H1 (cell line): ENCODE measurements around the gene LRP1-AS. TPM values are rescaled to one million over a fixed set of nuclear protein-coding genes. Genes with fewer than 3 reads are reported as not detected.
A peak's percentile ranks its signal among the peaks of the same experiment; 100 is the strongest.

ENCODE experiments used
- CTCF ChIA-PET: fragments of 300-600 bp; sonication (Branson Sonifier 250); formaldehyde crosslinking; loops from one replicate; lab custom pipeline; 2021; ENCODE audit not compliant: partially characterized antibody; lab: Charles Lee
- POLR2A ChIA-PET: fragments of 300-600 bp; sonication (Branson Sonifier 250); formaldehyde crosslinking; loops from one replicate; lab custom pipeline; 2021; ENCODE audit warnings: inconsistent platforms; ENCODE audit not compliant: partially characterized antibody; lab: Charles Lee
- DNase-seq, 2 experiments: peaks; one replicate each; pipeline versions ENCODE4 v3.0.0 to v3.0.0-alpha.2; 2010 to 2022; ENCODE audit warnings: low spot score in 2 of 2, low read depth in 1 of 2, mixed read lengths in 1 of 2
- FAIRE-seq: peaks from 2 replicates; lab custom pipeline; 2011; peaks lifted over from hg19 to GRCh38; lab: Jason Lieb, UNC
- H2AFZ ChIP-seq: 2 replicates; pipeline ENCODE4 v1.8.1; 2012; ENCODE audit warnings: low read length, inconsistent platforms
- H2AK5ac ChIP-seq: 2 replicates; pipeline ENCODE4 v1.6.1; 2013; ENCODE audit warnings: low read depth, low read length
- H2BK120ac ChIP-seq: replicated peaks from 2 replicates; pipeline ENCODE3; 2013; ENCODE audit warnings: low read depth, low read length, inconsistent platforms
- H2BK12ac ChIP-seq: 2 replicates; pipeline ENCODE4 v1.6.1; 2013; ENCODE audit warnings: low read depth, low read length
- H2BK15ac ChIP-seq: 2 replicates; pipeline ENCODE4 v1.6.1; 2013; ENCODE audit warnings: low read length
- H2BK20ac ChIP-seq: 2 replicates; pipeline ENCODE4 v1.6.1; 2013; ENCODE audit warnings: low read length
- H2BK5ac ChIP-seq: 2 replicates; pipeline ENCODE4 v1.6.1; 2013; ENCODE audit warnings: low read depth, low read length
- H3K14ac ChIP-seq: 2 replicates; pipeline ENCODE4 v1.6.1; 2013; ENCODE audit warnings: inconsistent platforms; ENCODE audit not compliant: insufficient read length
- H3K18ac ChIP-seq: 2 replicates; pipeline ENCODE4 v1.6.1; 2013; ENCODE audit warnings: low read length; ENCODE audit errors: extremely low read depth
- H3K23ac ChIP-seq: 2 replicates; pipeline ENCODE4 v1.6.1; 2013; ENCODE audit warnings: inconsistent platforms; ENCODE audit not compliant: insufficient read length
- H3K23me2 ChIP-seq: 2 replicates; pipeline ENCODE4 v1.6.1; 2013; ENCODE audit warnings: low read depth, low read length
- H3K27ac ChIP-seq: 2 replicates; pipeline ENCODE4 v1.6.1; 2011; ENCODE audit warnings: low read depth, low read length, inconsistent platforms
- H3K27me3 ChIP-seq, 4 experiments: replicated peaks in 1 of 4; 1 replicate in 1 of 4; 2 replicates in 3 of 4; pipeline versions ENCODE4 v1.6.1 to v1.8.1; 2011 to 2013; ENCODE audit warnings: low read length in 3 of 4, mild to moderate bottlenecking in 3 of 4, inconsistent platforms in 2 of 4, mixed read lengths in 2 of 4, moderate library complexity in 1 of 4; ENCODE audit not compliant: control insufficient read depth in 3 of 4, insufficient read depth in 3 of 4; ENCODE audit errors: extremely low read depth in 1 of 4
- H3K36me3 ChIP-seq, 4 experiments: 2 replicates each; pipeline versions ENCODE4 v1.6.1 to v1.8.1; 2011 to 2013; ENCODE audit warnings: mild to moderate bottlenecking in 4 of 4, low read length in 3 of 4, moderate library complexity in 2 of 4, control low read depth in 1 of 4, inconsistent platforms in 1 of 4; ENCODE audit not compliant: insufficient read depth in 4 of 4, control insufficient read depth in 2 of 4
- H3K4ac ChIP-seq: replicated peaks from 2 replicates; pipeline ENCODE3; 2013; ENCODE audit warnings: low read length, low read depth, mixed read lengths, inconsistent platforms; ENCODE audit not compliant: insufficient read length
- H3K4me1 ChIP-seq, 4 experiments: replicated peaks in 1 of 4; 1 replicate in 1 of 4; 2 replicates in 3 of 4; pipeline versions ENCODE4 v1.6.1 to v1.8.1; 2011 to 2013; ENCODE audit warnings: low read length in 3 of 4, inconsistent platforms in 2 of 4, mixed read lengths in 1 of 4; ENCODE audit not compliant: insufficient read depth in 4 of 4, control insufficient read depth in 3 of 4
- H3K4me2 ChIP-seq, 2 experiments: 2 replicates each; pipeline versions ENCODE4 v1.6.1 to v1.8.1; 2011 to 2013; ENCODE audit warnings: low read depth in 2 of 2, low read length in 2 of 2, control low read depth in 1 of 2, inconsistent platforms in 1 of 2, mild to moderate bottlenecking in 1 of 2; ENCODE audit not compliant: insufficient read depth in 1 of 2
- H3K4me3 ChIP-seq, 4 experiments: fragments of 200-600, 300-600 bp in 1 of 4; sonication (generic), shearing (Covaris generic), sonication (Bioruptor Twin) in 1 of 4; 2 replicates each; pipeline versions ENCODE4 v1.5.1 to v1.8.1; 2011 to 2016; ENCODE audit warnings: low read length in 4 of 4, low read depth in 3 of 4, control low read depth in 2 of 4, inconsistent platforms in 2 of 4, mild to moderate bottlenecking in 2 of 4, mixed read lengths in 1 of 4, moderate library complexity in 1 of 4; ENCODE audit not compliant: insufficient read depth in 2 of 4; ENCODE audit errors: extremely low read depth in 1 of 4
- H3K56ac ChIP-seq: replicated peaks from 2 replicates; pipeline ENCODE3; 2013; ENCODE audit warnings: low read depth, mild to moderate bottlenecking, mixed read lengths, low read length, inconsistent platforms; ENCODE audit not compliant: insufficient read length
- H3K79me1 ChIP-seq: 2 replicates; pipeline ENCODE4 v1.6.1; 2013; ENCODE audit warnings: low read depth, low read length, control low read depth
- H3K79me2 ChIP-seq, 2 experiments: 2 replicates each; pipeline versions ENCODE4 v1.6.1 to v1.8.1; 2012 to 2013; ENCODE audit warnings: low read length in 2 of 2, mild to moderate bottlenecking in 2 of 2, inconsistent platforms in 1 of 2; ENCODE audit not compliant: insufficient read depth in 2 of 2, control insufficient read depth in 1 of 2
- H3K9ac ChIP-seq, 4 experiments: replicated peaks in 1 of 4; 1 replicate in 1 of 4; 2 replicates in 3 of 4; pipeline versions ENCODE4 v1.6.1 to v1.8.1; 2011 to 2013; ENCODE audit warnings: low read depth in 3 of 4, low read length in 3 of 4, control low read depth in 2 of 4, mild to moderate bottlenecking in 2 of 4, moderate library complexity in 2 of 4, inconsistent platforms in 1 of 4; ENCODE audit errors: extremely low read depth in 1 of 4
- H3K9me3 ChIP-seq, 2 experiments: 2 replicates each; pipeline versions ENCODE4 v1.6.1 to v1.8.1; 2012 to 2013; ENCODE audit warnings: mild to moderate bottlenecking in 2 of 2, moderate library complexity in 2 of 2, control low read depth in 1 of 2, inconsistent platforms in 1 of 2, low read depth in 1 of 2, low read length in 1 of 2, mixed read lengths in 1 of 2; ENCODE audit not compliant: insufficient read depth in 2 of 2
- H4K20me1 ChIP-seq, 2 experiments: replicated peaks in 1 of 2; 2 replicates each; pipeline versions ENCODE3 to v1.8.1; 2011 to 2013; ENCODE audit warnings: inconsistent platforms in 2 of 2, low read length in 2 of 2, mild to moderate bottlenecking in 1 of 2; ENCODE audit not compliant: insufficient read depth in 2 of 2, control insufficient read depth in 1 of 2
- H4K5ac ChIP-seq: 2 replicates; pipeline ENCODE4 v1.6.1; 2013; ENCODE audit warnings: low read length, low read depth, mixed read lengths, inconsistent platforms; ENCODE audit not compliant: insufficient read length
- H4K8ac ChIP-seq: 2 replicates; pipeline ENCODE4 v1.8.0; 2013; ENCODE audit warnings: mild to moderate bottlenecking, moderate library complexity, low read length, inconsistent platforms; ENCODE audit not compliant: insufficient read depth; ENCODE audit errors: extremely low read depth
- H4K91ac ChIP-seq: replicated peaks from 2 replicates; pipeline ENCODE3; 2013; ENCODE audit warnings: low read length, mixed read lengths, inconsistent platforms; ENCODE audit not compliant: insufficient read length
- ATF3 ChIP-seq: IDR thresholded peaks from 2 replicates; pipeline ENCODE4 v1.6.1; 2011; ENCODE audit warnings: low read depth, mild to moderate bottlenecking, low read length; ENCODE audit not compliant: insufficient read depth
- CBX8 ChIP-seq: fragments of 300-800, 300-1000 bp; sonication (generic); IDR thresholded peaks from 2 replicates; pipeline ENCODE4 v1.7.1; 2016; ENCODE audit warnings: low read depth, low read length, borderline replicate concordance
- CEBPB ChIP-seq: IDR thresholded peaks from 2 replicates; pipeline ENCODE4 v1.6.1; 2012; ENCODE audit warnings: low read depth, low read length
- CHD2 ChIP-seq: IDR thresholded peaks from 2 replicates; pipeline ENCODE4 v1.6.1; 2012; ENCODE audit warnings: low read length, improper control_type of control experiment
- HDAC2 ChIP-seq, 2 experiments: fragments of 300-600 bp in 1 of 2; sonication (generic) in 1 of 2; IDR thresholded peaks; 2 replicates each; pipeline ENCODE4 v1.6.1; 2011 to 2012; ENCODE audit warnings: low read depth in 2 of 2, low read length in 2 of 2, mild to moderate bottlenecking in 2 of 2, moderate library complexity in 2 of 2, borderline replicate concordance in 1 of 2, inconsistent platforms in 1 of 2
- KDM1A ChIP-seq: fragments of 200-600, 300-600 bp; sonication (generic); IDR thresholded peaks from 2 replicates; pipeline ENCODE4 v1.7.1; 2016; ENCODE audit warnings: mild to moderate bottlenecking, low read length, borderline replicate concordance
- MAFK ChIP-seq: IDR thresholded peaks from 2 replicates; pipeline ENCODE4 v1.6.1; 2012; ENCODE audit warnings: low read depth, mild to moderate bottlenecking, improper control_type of control experiment, low read length
- POLR2A ChIP-seq, 2 experiments: IDR thresholded peaks; 1 replicate in 1 of 2; 2 replicates in 1 of 2; pipeline ENCODE4 v1.6.1; 2011; ENCODE audit warnings: low read depth in 2 of 2, low read length in 2 of 2, mild to moderate bottlenecking in 2 of 2; ENCODE audit errors: control extremely low read depth in 1 of 2
- POU5F1 ChIP-seq: IDR thresholded peaks from 2 replicates; pipeline ENCODE4 v1.6.1; 2011; ENCODE audit warnings: low read depth, mild to moderate bottlenecking, low read length, moderate library complexity
- SRF ChIP-seq: IDR thresholded peaks from 2 replicates; pipeline ENCODE4 v1.6.1; 2011; ENCODE audit warnings: mild to moderate bottlenecking, low read depth, low read length, moderate library complexity
- TCF12 ChIP-seq: IDR thresholded peaks from 2 replicates; pipeline ENCODE4 v1.6.1; 2011; ENCODE audit warnings: low read depth, mild to moderate bottlenecking, low read length
- YY1 ChIP-seq: IDR thresholded peaks from 2 replicates; pipeline ENCODE4 v1.6.1; 2011; ENCODE audit warnings: low read depth, mild to moderate bottlenecking, low read length
- WGBS, 2 experiments: shearing (Covaris generic) in 1 of 2; methylation state at CpG; one replicate each; pipeline versions ENCODE4 v1.1.6 to v1.1.7; 2013 to 2015; ENCODE audit warnings: low lambda C conversion rate in 2 of 2, mixed read lengths in 2 of 2, inconsistent platforms in 1 of 2, low coverage in 1 of 2, missing lambda C conversion rate in 1 of 2; ENCODE audit not compliant: insufficient replicate concordance in 2 of 2, insufficient coverage in 1 of 2, insufficient read length in 1 of 2; ENCODE audit errors: extremely low coverage in 1 of 2, missing lambda C conversion rate in 1 of 2; 5-methylcytosine and 5-hydroxymethylcytosine counted together
- polyA plus RNA-seq, 7 experiments: library from polyadenylated mRNA; depleted of rRNA in 3 of 7; stranded (reverse) in 5 of 7; unstranded in 2 of 7; fragments of >200 nt in 5 of 7; fragments of 200-250 nt in 2 of 7; gene quantifications; 1 replicate in 5 of 7; 2 replicates in 1 of 7; 4 replicates in 1 of 7; pipeline versions ENCODE4 v1.2.1 to v1.2.3, GENCODE V29; 2011 to 2013; ENCODE audit warnings: missing spikeins in 2 of 7, mixed read lengths in 2 of 7
- total RNA-seq: library from RNA; stranded (reverse); fragmentation: NEBNext Ultra II Directional; extraction: Animal tissue kit (Norgen Biotek cat#: 25700); gene quantifications from 2 replicates; pipeline ENCODE4 v1.2.1, GENCODE V29; 2021

The LRP1-AS gene
- total and polyA plus RNA-seq, 2 of the 8 experiments (the other 6 are each of a cell fraction or from before 2014, with no cell fraction given) = not detected

DNA sequence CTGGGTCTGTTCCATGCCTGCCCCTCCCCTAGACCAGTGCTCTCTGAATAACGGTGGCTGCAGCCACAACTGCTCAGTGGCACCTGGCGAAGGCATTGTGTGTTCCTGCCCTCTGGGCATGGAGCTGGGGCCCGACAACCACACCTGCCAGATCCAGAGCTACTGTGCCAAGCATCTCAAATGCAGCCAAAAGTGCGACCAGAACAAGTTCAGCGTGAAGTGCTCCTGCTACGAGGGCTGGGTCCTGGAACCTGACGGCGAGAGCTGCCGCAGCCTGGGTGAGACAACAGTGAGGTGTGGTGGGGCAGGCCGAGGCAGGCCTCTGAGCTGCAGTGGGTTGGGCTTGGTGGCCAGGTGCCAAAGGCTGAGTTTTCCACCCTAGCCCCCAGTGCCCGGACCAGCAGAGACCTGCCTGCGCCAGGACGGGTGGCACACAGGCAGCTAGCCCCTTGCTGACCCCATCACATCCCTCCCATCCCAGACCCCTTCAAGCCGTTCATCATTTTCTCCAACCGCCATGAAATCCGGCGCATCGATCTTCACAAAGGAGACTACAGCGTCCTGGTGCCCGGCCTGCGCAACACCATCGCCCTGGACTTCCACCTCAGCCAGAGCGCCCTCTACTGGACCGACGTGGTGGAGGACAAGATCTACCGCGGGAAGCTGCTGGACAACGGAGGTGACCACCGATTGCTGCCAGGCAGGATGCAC lies 28.2 kb upstream of the LRP1-AS start:
- ChIA-PET POLR2A (interaction anchor here (0.6 to 9.9 kb wide), 23 partner anchors 9 to 344 kb away, joined by 3 to 91 read pairs (median 4); partner anchors contain the start of genes DDIT3, LRP1, LRP1-AS and SHMT2), CTCF (interaction anchor here (0.7 to 21.9 kb wide), 39 partner anchors 9 to 743 kb away, joined by 3 to 389 read pairs (median 4); partner anchors contain the start of genes DCTN2, LRP1, LRP1-AS and SHMT2)
- no peak overlapping the region for H3K9ac ChIP-seq
- H2BK20ac ChIP-seq = no peak overlapping the region
- no peak overlapping the region for H4K91ac ChIP-seq
- FAIRE-seq (peak; percentile 45), DNase-seq (peak; percentile 50 to 98)
- no peak overlapping the region for H3K56ac ChIP-seq
- peaks cover 4 to 19% of the 10 kb centered on the region in 2 experiments for H4K20me1 ChIP-seq
- H2AFZ ChIP-seq = no peak overlapping the region
- no peak overlapping the region for H3K27ac ChIP-seq
- H3K9me3 ChIP-seq = no peaks in the 10 kb centered on the region
- no peak overlapping the region for H3K4me3 ChIP-seq
- H3K23me2 ChIP-seq = no peaks in the 10 kb centered on the region
- no peak overlapping the region for H2BK15ac ChIP-seq
- no peak overlapping the region for H2BK5ac ChIP-seq
- H2AK5ac ChIP-seq = no peak overlapping the region
- no peaks in the 10 kb centered on the region for H3K27me3 ChIP-seq
- no peak overlapping the region for H4K5ac ChIP-seq
- H3K23ac ChIP-seq = no peak overlapping the region
- H3K18ac ChIP-seq = no peak overlapping the region
- 75% methylated on average over 29 of the region's 29 CpGs; no CpG with 5 or more reads in 1 of the 2 experiments for WGBS, 2 experiments
- H3K14ac ChIP-seq = no peak overlapping the region
- no peak overlapping the region for H3K4me2 ChIP-seq
- no peaks in the 10 kb centered on the region for H3K79me2 ChIP-seq
- peaks cover 36 to 62% (median 54%) of the 10 kb centered on the region in 4 experiments for H3K36me3 ChIP-seq
- H2BK12ac ChIP-seq = 0 out of 2 replicates have a peak overlapping the region, but pooled peaks have one; percentile 1
- H2BK120ac ChIP-seq = no peak overlapping the region
- no peak overlapping the region for H3K4ac ChIP-seq
- H3K79me1 ChIP-seq = no peaks in the 10 kb centered on the region
- H3K4me1 ChIP-seq = no peaks in the 10 kb centered on the region
- no peak overlapping the region for H4K8ac ChIP-seq
- TF ChIP-seq TCF12 = no peak
- TF ChIP-seq HDAC2 (IDR thresholded peaks at IDR 0.05; ENCODE audit: borderline replicate concordance in 1 of 2, low read depth in 2 of 2, low read length in 2 of 2) = no peak
- no peak for TF ChIP-seq POLR2A (IDR thresholded peaks at IDR 0.05; ENCODE audit: control extremely low read depth in 1 of 2, low read depth in 2 of 2, low read length in 2 of 2)
- TF ChIP-seq CBX8 = no peak
- no peak for TF ChIP-seq SRF
- TF ChIP-seq ATF3 = no peak
- no peak for TF ChIP-seq YY1
- no peak for TF ChIP-seq POU5F1
- no peak for TF ChIP-seq KDM1A
- TF ChIP-seq MAFK = no peak
- TF ChIP-seq CHD2 = no peak
- peak; percentile 74 for TF ChIP-seq CEBPB
